Caco-2 (cell line): ENCODE measurements around the gene ADRA2B. TPM values are rescaled to one million over a fixed set of nuclear protein-coding genes. Genes with fewer than 3 reads are reported as not detected.

Experiments
- BruUV-seq: library from RNA; stranded (reverse); fragments of 400-500 nt; replicated peaks from 2 replicates; lab custom pipeline; 2021; lab: Mats Ljungman, UMichigan
- CTCF ChIA-PET: fragments of 300-600 bp; sonication (Branson Sonifier 250); formaldehyde crosslinking; loops from one replicate; lab custom pipeline; 2022; ENCODE audit warnings: antibody characterized with exemption; lab: Charles Lee
- POLR2A ChIA-PET: fragments of 300-600 bp; sonication (Branson Sonifier 250); formaldehyde crosslinking; loops from one replicate; lab custom pipeline; 2022; ENCODE audit warnings: antibody characterized with exemption; lab: Charles Lee
- DNase-seq, 2 experiments: peaks; one replicate each; pipeline versions ENCODE4 v3.0.0 to v3.0.0-alpha.2; 2020 to 2022
- H3K27me3 ChIP-seq: replicated peaks from 2 replicates; pipeline ENCODE4 v1.6.0; 2011; ENCODE audit warnings: low read length; ENCODE audit not compliant: control insufficient read depth, insufficient read depth
- H3K36me3 ChIP-seq: 2 replicates; pipeline ENCODE4 v1.5.1; 2011; ENCODE audit warnings: low read length; ENCODE audit not compliant: control insufficient read depth, insufficient read depth
- H3K4me1 ChIP-seq: fragments of 250-450 bp; sonication (Bioruptor Pico); 2 replicates; pipeline ENCODE4 v1.5.1; 2020; ENCODE audit warnings: mild to moderate bottlenecking
- H3K4me3 ChIP-seq: 2 replicates; pipeline ENCODE4 v1.5.1; 2011; ENCODE audit warnings: low read depth, mild to moderate bottlenecking, control low read depth, low read length
- H3K9me3 ChIP-seq: fragments of 250-450 bp; sonication (Bioruptor Pico); 2 replicates; pipeline ENCODE4 v1.5.1; 2020; ENCODE audit warnings: mild to moderate bottlenecking, moderate library complexity
- H3K27ac Mint-ChIP-seq: one replicate; pipeline ENCODE4 v1.8.0; 2022; ENCODE audit warnings: mixed read lengths; ENCODE audit not compliant: unreplicated experiment
- H3K27me3 Mint-ChIP-seq: one replicate; pipeline ENCODE4 v1.8.0; 2022; ENCODE audit warnings: mixed read lengths; ENCODE audit not compliant: insufficient read depth, unreplicated experiment
- H3K36me3 Mint-ChIP-seq: one replicate; pipeline ENCODE4 v1.8.0; 2022; ENCODE audit warnings: mild to moderate bottlenecking, mixed read lengths; ENCODE audit not compliant: insufficient read depth, unreplicated experiment
- H3K4me1 Mint-ChIP-seq: one replicate; pipeline ENCODE4 v1.8.0; 2022; ENCODE audit warnings: low read depth, mixed read lengths; ENCODE audit not compliant: unreplicated experiment
- H3K4me3 Mint-ChIP-seq: one replicate; pipeline ENCODE4 v1.8.0; 2022; ENCODE audit warnings: mild to moderate bottlenecking, moderate library complexity, mixed read lengths; ENCODE audit not compliant: unreplicated experiment
- H3K9me3 Mint-ChIP-seq: one replicate; pipeline ENCODE4 v1.8.0; 2022; ENCODE audit warnings: mixed read lengths; ENCODE audit not compliant: unreplicated experiment
- CTCF ChIP-seq, 2 experiments: fragments of 200-600 bp in 1 of 2; IDR thresholded peaks; 1 replicate in 1 of 2; 2 replicates in 1 of 2; pipeline versions ENCODE4 v1.5.1 to v1.8.0; 2011 to 2022; ENCODE audit warnings: antibody characterized with exemption in 1 of 2, control low read depth in 1 of 2, inconsistent platforms in 1 of 2, low read depth in 1 of 2, low read length in 1 of 2, mild to moderate bottlenecking in 1 of 2, moderate library complexity in 1 of 2; ENCODE audit not compliant: insufficient read depth in 1 of 2, severe bottlenecking in 1 of 2, unreplicated experiment in 1 of 2
- intact Hi-C: fragments of 100-400 bp; cut with micrococcal nuclease; formaldehyde crosslinking; loops from one replicate; pipeline ENCODE4 v1.10.0; 2022; ENCODE audit not compliant: unreplicated experiment
- total RNA-seq: library from RNA; stranded (reverse); gene quantifications from 2 replicates; pipeline ENCODE4 v1.2.3, GENCODE V29; 2022

The ADRA2B gene
- total RNA-seq, 1 experiment from 2014 or later: 0.20 TPM

GRCh38 chr2:96131152-96131812 is 14.9 kb upstream of the ADRA2B start:
- intact Hi-C loops: no loop called here
- BruUV-seq: no TSS peak
- ChIA-PET CTCF (no interaction called here), POLR2A (no interaction called here)
- Histone ChIP-seq H3K9me3 (no peaks in the 10 kb centered on the region), H3K36me3 (no peaks in the 10 kb centered on the region), H3K4me3 (no peak overlapping the region), H3K4me1 (no peaks in the 10 kb centered on the region), H3K27me3 (no peaks in the 10 kb centered on the region)
- Mint-ChIP-seq H3K27ac (no peak overlapping the region), H3K36me3 (no peaks in the 10 kb centered on the region), H3K27me3 (peaks cover 10% of the 10 kb centered on the region), H3K9me3 (no peaks in the 10 kb centered on the region), H3K4me1 (no peaks in the 10 kb centered on the region), H3K4me3 (no peak overlapping the region)
- TF ChIP-seq CTCF (IDR thresholded peaks at IDR 0.05; ENCODE audit: insufficient read depth in 1 of 2, low read depth in 1 of 2, low read length in 1 of 2, severe bottlenecking in 1 of 2, unreplicated experiment in 1 of 2): no peak
- DNase-seq: no peak

- H3K4me3 ChIP-seq: no peak overlapping the region
- no peaks in the 10 kb centered on the region for H3K9me3 ChIP-seq
- H3K27me3 ChIP-seq: no peaks in the 10 kb centered on the region
- H3K36me3 ChIP-seq: no peaks in the 10 kb centered on the region
- TF ChIP-seq CTCF (IDR thresholded peaks at IDR 0.05; ENCODE audit: insufficient read depth in 1 of 2, low read depth in 1 of 2, low read length in 1 of 2, severe bottlenecking in 1 of 2, unreplicated experiment in 1 of 2): no peak
- no peaks in the 10 kb centered on the region for H3K36me3 Mint-ChIP-seq
- H3K27me3 Mint-ChIP-seq: peaks cover 6% of the 10 kb centered on the region
- H3K4me1 Mint-ChIP-seq: no peaks in the 10 kb centered on the region
- CTCF ChIA-PET: no interaction called here
- no peaks in the 10 kb centered on the region for H3K9me3 Mint-ChIP-seq
- no peak overlapping the region for H3K27ac Mint-ChIP-seq
- H3K4me1 ChIP-seq: no peaks in the 10 kb centered on the region
- H3K4me3 Mint-ChIP-seq: no peak overlapping the region
- intact Hi-C loops: no loop called here
- no TSS peak for BruUV-seq
- POLR2A ChIA-PET: no interaction called here
- DNase-seq: no peak
Observed at GRCh38 chr2:96130483-96130882, 14.1 kb upstream of the ADRA2B start.

GRCh38 chr2:96129528-96130120 is 13.3 kb upstream of the ADRA2B start:
- no peaks in the 10 kb centered on the region for H3K36me3 Mint-ChIP-seq
- no peaks in the 10 kb centered on the region for H3K27me3 ChIP-seq
- H3K4me1 ChIP-seq: no peaks in the 10 kb centered on the region
- no peak for TF ChIP-seq CTCF (IDR thresholded peaks at IDR 0.05; ENCODE audit: insufficient read depth in 1 of 2, low read depth in 1 of 2, low read length in 1 of 2, severe bottlenecking in 1 of 2, unreplicated experiment in 1 of 2)
- BruUV-seq: no TSS peak
- H3K4me3 Mint-ChIP-seq: no peak overlapping the region
- no peak overlapping the region for H3K27ac Mint-ChIP-seq
- no peaks in the 10 kb centered on the region for H3K4me1 Mint-ChIP-seq
- POLR2A ChIA-PET: no interaction called here
- no peaks in the 10 kb centered on the region for H3K9me3 ChIP-seq
- intact Hi-C loops: no loop called here
- DNase-seq: no peak
- no peaks in the 10 kb centered on the region for H3K9me3 Mint-ChIP-seq
- no peaks in the 10 kb centered on the region for H3K36me3 ChIP-seq
- CTCF ChIA-PET: no interaction called here
- peaks cover 11% of the 10 kb centered on the region for H3K27me3 Mint-ChIP-seq
- no peak overlapping the region for H3K4me3 ChIP-seq
